BJ (cell line): ENCODE measurements around the gene DLG1. TPM values are rescaled to one million over a fixed set of nuclear protein-coding genes. Genes with fewer than 3 reads are reported as not detected.
"Not testable (repeated sequence)": the region's sequence is repeated elsewhere in the genome, so short reads cannot be mapped to it uniquely, and the experiment has no call there.

ENCODE experiments used
- CTCF ChIA-PET: fragments of 350-600 bp; formaldehyde crosslinking; extraction: SDS; loops from one replicate; lab custom pipeline; 2021; ENCODE audit warnings: antibody characterized with exemption, inconsistent platforms; lab: Yijun Ruan, JAX
- POLR2A ChIA-PET: fragments of 300-600 bp; sonication (Branson Sonifier 250); formaldehyde crosslinking; extraction: SDS; loops from one replicate; lab custom pipeline; 2021; ENCODE audit warnings: antibody characterized with exemption; lab: Charles Lee
- DNase-seq: peaks from one replicate; pipeline ENCODE4 v3.0.0-alpha.2; 2011; ENCODE audit warnings: low read depth
- H3K27me3 ChIP-seq: 2 replicates; pipeline ENCODE4 v1.6.0; 2011; ENCODE audit warnings: low read length; ENCODE audit not compliant: control insufficient read depth, insufficient read depth
- H3K36me3 ChIP-seq: 2 replicates; pipeline ENCODE4 v1.5.1; 2011; ENCODE audit warnings: low read length; ENCODE audit not compliant: control insufficient read depth, insufficient read depth
- H3K4me3 ChIP-seq: 2 replicates; pipeline ENCODE4 v1.5.1; 2011; ENCODE audit warnings: low read depth, mild to moderate bottlenecking, control low read depth, low read length
- polyA plus RNA-seq: library from polyadenylated mRNA; depleted of rRNA; stranded (reverse); fragments of >200 nt; gene quantifications from 2 replicates; pipeline ENCODE4 v1.2.3, GENCODE V29; 2011
- TF ChIP-seq, protein P1 (sequence below): IDR thresholded peaks from 2 replicates; pipeline ENCODE4 v1.5.1; 2011; ENCODE audit warnings: low read depth, mild to moderate bottlenecking, control low read depth, inconsistent platforms, low read length, moderate library complexity; ENCODE audit not compliant: insufficient read depth

The DLG1 gene
- polyA plus RNA-seq, 1 experiment, result 40.4 TPM

DNA sequence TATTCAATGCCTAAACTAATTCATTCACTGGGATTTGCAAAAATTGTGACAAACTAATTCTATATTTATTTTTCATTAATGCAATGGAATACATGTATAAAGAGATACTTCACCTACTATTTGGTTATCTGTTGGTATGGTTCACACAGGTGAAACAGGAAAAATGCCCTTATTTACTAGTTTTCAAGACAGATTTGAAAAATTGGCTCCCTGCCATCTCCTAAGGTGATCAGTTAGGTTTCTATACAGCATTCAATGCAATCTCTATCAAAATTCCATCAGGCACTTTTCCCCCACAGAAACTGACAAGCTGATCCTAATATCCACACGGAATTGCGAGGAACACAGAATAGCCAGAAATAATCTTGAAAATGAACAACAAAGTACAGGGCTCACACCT is 101.1 kb downstream of the DLG1 start:
- Histone ChIP-seq H3K36me3 (no peaks in the 10 kb centered on the region), H3K4me3 (no peak overlapping the region), H3K27me3 (no peaks in the 10 kb centered on the region)
- CTCF ChIA-PET, result interaction anchor here (1.4 kb wide), 1 partner anchor 167 kb away, joined by 4 read pairs; no protein-coding TSS in a partner anchor
- POLR2A ChIA-PET, result no interaction called here
- TF ChIP-seq, protein P1, sequence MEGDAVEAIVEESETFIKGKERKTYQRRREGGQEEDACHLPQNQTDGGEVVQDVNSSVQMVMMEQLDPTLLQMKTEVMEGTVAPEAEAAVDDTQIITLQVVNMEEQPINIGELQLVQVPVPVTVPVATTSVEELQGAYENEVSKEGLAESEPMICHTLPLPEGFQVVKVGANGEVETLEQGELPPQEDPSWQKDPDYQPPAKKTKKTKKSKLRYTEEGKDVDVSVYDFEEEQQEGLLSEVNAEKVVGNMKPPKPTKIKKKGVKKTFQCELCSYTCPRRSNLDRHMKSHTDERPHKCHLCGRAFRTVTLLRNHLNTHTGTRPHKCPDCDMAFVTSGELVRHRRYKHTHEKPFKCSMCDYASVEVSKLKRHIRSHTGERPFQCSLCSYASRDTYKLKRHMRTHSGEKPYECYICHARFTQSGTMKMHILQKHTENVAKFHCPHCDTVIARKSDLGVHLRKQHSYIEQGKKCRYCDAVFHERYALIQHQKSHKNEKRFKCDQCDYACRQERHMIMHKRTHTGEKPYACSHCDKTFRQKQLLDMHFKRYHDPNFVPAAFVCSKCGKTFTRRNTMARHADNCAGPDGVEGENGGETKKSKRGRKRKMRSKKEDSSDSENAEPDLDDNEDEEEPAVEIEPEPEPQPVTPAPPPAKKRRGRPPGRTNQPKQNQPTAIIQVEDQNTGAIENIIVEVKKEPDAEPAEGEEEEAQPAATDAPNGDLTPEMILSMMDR, result no peak
- DNase-seq, result no peak

DNA sequence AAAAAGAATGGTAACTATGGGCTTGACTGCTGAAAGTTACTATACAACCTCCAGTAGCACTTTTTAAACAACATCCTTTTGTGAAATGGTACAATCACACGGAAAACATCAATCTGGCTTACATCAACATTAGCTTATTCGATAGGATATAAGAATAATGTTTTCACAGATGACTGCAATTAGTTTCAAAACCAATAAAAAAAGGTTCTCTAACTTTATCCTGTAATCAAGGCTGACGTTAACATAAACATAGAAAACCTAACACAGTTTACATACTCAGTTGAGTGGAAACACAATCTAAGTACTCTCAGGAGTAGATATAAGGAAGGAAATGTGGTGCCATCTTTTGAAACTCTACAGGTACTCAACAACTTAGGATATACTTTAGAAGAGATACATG is 102.2 kb downstream of the DLG1 start:
- TF ChIP-seq, protein P1, result no peak

DNA sequence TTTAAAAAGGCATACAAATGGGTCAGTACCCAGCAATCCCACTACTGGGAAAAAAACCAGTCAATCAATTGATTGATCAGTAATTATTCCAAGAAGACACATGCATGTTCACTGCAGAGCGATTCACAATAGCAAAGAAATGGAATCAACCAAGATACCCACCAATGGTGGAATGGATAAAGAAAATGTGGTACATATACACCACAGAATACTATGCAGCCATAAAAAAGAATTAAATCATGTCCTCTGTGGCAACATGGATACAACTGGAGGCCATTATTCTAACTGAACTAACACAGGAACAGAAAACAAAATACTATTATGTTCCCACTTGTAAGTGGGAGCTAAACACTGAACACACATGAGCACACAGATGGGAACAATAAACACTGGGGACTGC is 103.1 kb downstream of the DLG1 start:
- ChIA-PET POLR2A (no interaction called here), CTCF (no interaction called here)
- H3K36me3 ChIP-seq, result no peaks in the 10 kb centered on the region
- TF ChIP-seq, protein P1, result no peak
- H3K4me3 ChIP-seq, result no peak overlapping the region
- no peak for DNase-seq
- no peaks in the 10 kb centered on the region for H3K27me3 ChIP-seq

More for the DNA sequence above, 102.2 kb downstream of the DLG1 start:
- Histone ChIP-seq H3K27me3 (no peaks in the 10 kb centered on the region), H3K4me3 (no peak overlapping the region), H3K36me3 (no peaks in the 10 kb centered on the region)
- no peak for DNase-seq
- ChIA-PET CTCF (no interaction called here), POLR2A (no interaction called here)

DNA sequence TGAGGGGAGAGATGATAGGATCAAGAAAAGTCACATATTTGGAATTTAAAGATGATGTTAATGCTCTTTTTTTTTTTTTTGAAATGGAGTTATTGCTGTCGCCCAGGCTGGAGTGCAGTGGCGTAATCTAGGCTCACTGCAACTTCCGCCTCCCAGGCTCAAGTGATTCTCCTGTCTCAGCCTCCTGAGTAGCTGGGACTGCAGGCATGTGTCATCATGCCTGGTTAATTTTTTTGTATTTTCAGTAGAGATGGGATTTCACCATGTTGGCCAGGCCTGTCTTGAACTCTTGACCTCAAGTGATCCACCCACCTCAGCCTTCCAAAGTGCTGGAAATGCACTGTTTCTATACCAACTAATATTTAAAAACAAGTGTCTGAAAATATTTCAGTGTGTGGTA is 104.7 kb downstream of the DLG1 start:
- CTCF ChIA-PET, H3K27me3 ChIP-seq, POLR2A ChIA-PET, H3K4me3 ChIP-seq, H3K36me3 ChIP-seq, DNase-seq: not testable (repeated sequence)

DNA sequence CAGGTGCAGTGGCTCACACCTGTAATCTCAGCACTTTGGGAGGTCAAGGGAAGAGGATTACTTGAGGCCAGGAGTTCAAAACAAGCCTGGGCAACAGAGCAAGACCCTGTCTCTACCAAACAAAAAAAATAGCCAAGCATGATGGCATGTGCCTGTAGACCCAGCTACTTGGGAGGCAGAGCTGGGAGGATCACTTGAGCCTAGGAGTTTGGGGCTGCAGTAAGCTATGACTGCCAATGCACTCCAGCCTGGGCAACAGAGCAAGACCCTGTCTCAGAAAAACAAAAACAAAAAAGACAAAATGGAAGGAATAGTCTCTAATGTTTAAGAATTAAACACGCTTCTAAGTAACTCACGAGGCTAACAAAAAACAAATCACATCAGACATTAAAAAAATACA is 106.5 kb downstream of the DLG1 start:
- TF ChIP-seq, protein P1, result no peak
- ChIA-PET POLR2A (no interaction called here), CTCF (no interaction called here)
- no peaks in the 10 kb centered on the region for H3K36me3 ChIP-seq
- H3K27me3 ChIP-seq, result no peaks in the 10 kb centered on the region
- DNase-seq, result no peak
- H3K4me3 ChIP-seq, result no peak overlapping the region

DNA sequence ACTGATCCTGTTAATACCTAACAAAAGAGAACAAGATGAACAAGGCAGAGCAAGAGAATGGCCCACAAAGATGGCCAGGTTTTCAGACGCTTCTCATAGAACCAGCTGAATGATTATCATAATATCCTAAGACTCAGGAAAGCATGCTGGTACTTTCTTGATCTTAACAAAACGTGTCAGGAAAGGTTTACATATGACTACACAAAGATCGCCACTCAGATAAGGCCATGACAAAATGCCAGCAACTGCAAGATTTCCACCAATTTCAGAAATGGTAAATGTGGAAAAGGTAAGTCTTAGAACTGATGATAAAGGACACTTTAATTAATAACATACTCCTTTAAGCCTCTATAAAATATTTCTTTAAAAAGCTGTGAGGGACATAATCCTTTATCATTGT is 108.8 kb downstream of the DLG1 start:
- DNase-seq, result no peak
- TF ChIP-seq, protein P1, result no peak
- no peaks in the 10 kb centered on the region for H3K27me3 ChIP-seq
- ChIA-PET POLR2A (no interaction called here), CTCF (interaction anchor here (0.7 to 1.3 kb wide), 4 partner anchors 13 to 212 kb away, joined by 3 read pairs; no protein-coding TSS in a partner anchor)
- no peak overlapping the region for H3K4me3 ChIP-seq
- no peaks in the 10 kb centered on the region for H3K36me3 ChIP-seq
